H1 (cell line): Measurements from ENCODE around the gene ENPP3. TPM values are rescaled to one million over a fixed set of nuclear protein-coding genes. Genes with fewer than 3 reads are reported as not detected.

ENCODE experiments used
- CBX8 ChIP-seq: fragments of 300-800, 300-1000 bp; sonication (generic); IDR thresholded peaks from 2 replicates; pipeline ENCODE4 v1.7.1; 2016; ENCODE audit warnings: low read depth, low read length, borderline replicate concordance
- HDAC6 ChIP-seq: IDR thresholded peaks from one replicate; pipeline ENCODE4 v1.7.1; 2012; ENCODE audit warnings: low read depth, mild to moderate bottlenecking, inconsistent platforms, low read length, moderate library complexity
- RAD21 ChIP-seq, 2 experiments: IDR thresholded peaks in 1 of 2; conservative IDR thresholded peaks in 1 of 2; 2 replicates each; pipeline ENCODE4 v1.6.1; 2011; ENCODE audit warnings: low read depth in 2 of 2, low read length in 2 of 2, improper control_type of control experiment in 1 of 2, inconsistent platforms in 1 of 2, mild to moderate bottlenecking in 1 of 2, moderate library complexity in 1 of 2
- polyA plus RNA-seq, 7 experiments: library from polyadenylated mRNA; depleted of rRNA in 3 of 7; stranded (reverse) in 5 of 7; unstranded in 2 of 7; fragments of >200 nt in 5 of 7; fragments of 200-250 nt in 2 of 7; gene quantifications; 1 replicate in 5 of 7; 2 replicates in 1 of 7; 4 replicates in 1 of 7; pipeline versions ENCODE4 v1.2.1 to v1.2.3, GENCODE V29; 2011 to 2013; ENCODE audit warnings: missing spikeins in 2 of 7, mixed read lengths in 2 of 7
- total RNA-seq: library from RNA; stranded (reverse); fragmentation: NEBNext Ultra II Directional; extraction: Animal tissue kit (Norgen Biotek cat#: 25700); gene quantifications from 2 replicates; pipeline ENCODE4 v1.2.1, GENCODE V29; 2021

ENPP3 gene
- total and polyA plus RNA-seq, 2 of the 8 experiments (the other 6 are each of a cell fraction or from before 2014, with no cell fraction given), result 0.11 TPM; not detected in 1

DNA sequence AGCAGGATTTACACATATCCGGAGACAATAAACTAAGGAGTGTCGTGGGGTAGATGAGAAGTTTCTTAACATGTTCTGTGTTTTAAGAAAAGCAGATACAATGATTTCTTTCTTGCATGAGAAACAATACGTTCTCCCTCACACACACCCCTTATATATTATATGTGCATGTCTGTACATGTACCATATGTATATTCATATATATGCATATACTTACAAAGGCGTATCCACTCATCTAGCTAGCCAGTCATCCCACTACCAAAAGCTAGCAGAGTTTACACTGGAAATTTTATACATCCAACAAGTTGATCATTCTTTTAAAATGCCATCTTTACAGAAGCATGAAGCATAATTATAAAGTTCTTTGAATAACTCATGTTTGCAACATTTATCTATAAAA, 49.2 kb upstream of the ENPP3 start (continued):
- TF ChIP-seq CBX8 (no peak), HDAC6 (no peak), RAD21 (IDR thresholded peaks at IDR 0.05 in 1 of 2, conservative IDR thresholded peaks at IDR 0.05 in 1 of 2; ENCODE audit: low read depth in 2 of 2, low read length in 2 of 2) (no peak)
- TF ChIP-seq, all 59 proteins: peak for 0
